ENCODE measurements around the gene LCK. TPM values are rescaled to one million over a fixed set of nuclear protein-coding genes. Genes with fewer than 3 reads are reported as not detected.
A peak's percentile ranks its signal among the peaks of the same experiment; 100 is the strongest.

Gene LCK
- total RNA-seq, 4 donors from 2014 or later, result 1.1 to 6.8 (median 4.8) TPM

- no peak for TF ChIP-seq CTCF (IDR thresholded peaks at IDR 0.05)
- DNase-seq (ENCODE audit: low spot score), result no peak
- ATAC-seq (ENCODE audit: low FRiP score), result peak; percentile 77
These were observed 56.3 kb downstream of the LCK start for GRCh38 chr1:32307324-32307723.

GRCh38 chr1:32309960-32310359 is 58.9 kb downstream of the LCK start:
- ATAC-seq (ENCODE audit: low FRiP score) (no peak), DNase-seq (ENCODE audit: low spot score) (no peak)
- no peak for TF ChIP-seq CTCF (IDR thresholded peaks at IDR 0.05)

DNA sequence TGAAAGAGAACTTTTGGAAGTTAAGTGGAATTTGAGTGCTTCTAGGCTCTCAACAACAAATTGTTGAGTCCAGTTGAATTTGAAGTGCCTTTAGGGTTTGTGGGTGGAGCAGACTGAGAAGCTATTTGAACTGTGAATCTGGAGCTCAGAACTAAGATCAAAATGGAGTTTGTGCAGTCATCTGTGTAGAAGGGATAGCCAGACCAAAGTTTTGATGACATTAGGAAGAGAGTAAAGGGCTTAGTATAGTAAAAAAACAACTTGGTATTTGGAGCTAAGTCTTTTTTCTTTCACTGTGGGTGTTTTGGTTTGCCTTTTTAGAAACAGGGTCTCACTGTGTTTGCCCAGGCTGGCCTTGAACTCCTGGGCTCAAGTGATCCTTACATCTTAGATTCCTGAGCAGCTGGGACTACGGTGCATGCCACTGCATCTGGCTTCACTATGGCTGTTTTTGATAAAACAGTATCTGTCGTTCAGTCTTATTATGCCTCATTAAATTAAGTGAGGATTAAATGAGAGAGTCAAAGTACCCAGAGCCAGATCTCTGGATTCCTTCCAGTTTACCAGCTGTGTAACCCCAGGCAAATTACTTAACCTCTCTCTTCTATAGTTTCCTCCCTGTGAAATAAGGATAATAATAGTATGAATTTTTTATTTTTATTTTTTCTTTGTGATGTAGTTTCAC is 60.8 kb downstream of the LCK start:
- no peak for TF ChIP-seq CTCF (IDR thresholded peaks at IDR 0.05)
- DNase-seq (ENCODE audit: low spot score) (no peak), ATAC-seq (ENCODE audit: low FRiP score) (no peak)

DNA sequence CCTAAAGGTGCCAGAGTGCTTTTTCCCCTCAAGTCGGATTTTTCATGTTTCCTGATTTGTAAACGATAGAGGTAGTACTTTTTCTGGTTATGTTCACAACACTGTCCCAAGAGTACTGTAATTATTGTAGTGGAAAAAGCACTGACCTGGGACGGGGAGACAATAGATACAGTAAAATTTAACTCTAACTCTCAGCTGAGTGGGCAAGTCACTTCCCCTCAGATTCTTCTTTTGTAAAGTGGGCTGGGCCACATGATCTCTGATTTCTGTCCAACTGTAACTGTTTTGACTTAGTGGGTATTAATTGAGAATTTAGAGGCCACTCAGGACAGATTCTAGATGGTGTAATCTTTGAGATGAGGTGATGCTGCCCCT is 65.8 kb downstream of the LCK start:
- no peak for ATAC-seq (ENCODE audit: low FRiP score)
- TF ChIP-seq CTCF (IDR thresholded peaks at IDR 0.05), result no peak
- DNase-seq (ENCODE audit: low spot score), result no peak

- ATAC-seq (ENCODE audit: low FRiP score) (no peak), DNase-seq (ENCODE audit: low spot score) (no peak)
- TF ChIP-seq CTCF (IDR thresholded peaks at IDR 0.05), result no peak
These were observed 67.2 kb downstream of the LCK start for GRCh38 chr1:32318127-32318869.

DNA sequence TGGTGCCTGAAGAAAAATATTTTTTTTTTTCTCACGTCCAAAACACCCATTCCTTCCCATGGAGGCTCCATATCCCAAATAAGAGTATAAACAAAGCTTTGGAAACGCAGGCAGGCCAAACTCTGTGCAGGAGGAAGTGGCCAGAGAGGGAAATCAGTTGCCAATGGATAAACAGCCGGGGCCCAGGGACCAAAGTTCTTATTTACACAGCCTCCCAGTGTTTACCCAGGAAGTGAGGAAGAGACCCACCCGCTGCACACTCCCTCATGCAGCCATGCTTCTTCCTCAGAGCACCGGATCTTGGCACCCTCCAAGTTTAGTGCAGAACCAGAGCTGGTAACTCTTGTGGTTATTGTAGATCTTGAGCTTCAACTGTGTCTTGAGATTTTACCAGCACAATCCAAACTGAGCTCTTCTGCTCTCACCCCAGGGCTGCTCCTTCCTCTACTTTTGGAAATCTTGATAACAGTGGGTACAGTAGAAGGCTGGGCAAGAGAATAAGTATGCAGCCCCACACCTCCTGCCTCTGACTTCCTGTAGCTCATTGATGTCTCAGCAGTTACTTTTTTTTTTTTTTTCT is 70.7 kb downstream of the LCK start:
- ATAC-seq (ENCODE audit: low FRiP score) (no peak), DNase-seq (ENCODE audit: low spot score) (no peak)
- TF ChIP-seq CTCF (IDR thresholded peaks at IDR 0.05), result no peak

Data from omental fat pad (tissue), 4 donors.